Activated T-helper 1 cell treated with anti-CD3 and anti-CD28 coated beads, Interleukin-2, amount 50 U/mL, for 16 hours (primary cell): Measurements from ENCODE around the gene DOCK7.

Experiments
- DNase-seq, 2 donors: peaks; one replicate each; pipeline ENCODE4 v3.0.0-alpha.2; 2020; ENCODE audit warnings: low read depth in 1 of 2, low spot score in 1 of 2

Gene DOCK7

DNA sequence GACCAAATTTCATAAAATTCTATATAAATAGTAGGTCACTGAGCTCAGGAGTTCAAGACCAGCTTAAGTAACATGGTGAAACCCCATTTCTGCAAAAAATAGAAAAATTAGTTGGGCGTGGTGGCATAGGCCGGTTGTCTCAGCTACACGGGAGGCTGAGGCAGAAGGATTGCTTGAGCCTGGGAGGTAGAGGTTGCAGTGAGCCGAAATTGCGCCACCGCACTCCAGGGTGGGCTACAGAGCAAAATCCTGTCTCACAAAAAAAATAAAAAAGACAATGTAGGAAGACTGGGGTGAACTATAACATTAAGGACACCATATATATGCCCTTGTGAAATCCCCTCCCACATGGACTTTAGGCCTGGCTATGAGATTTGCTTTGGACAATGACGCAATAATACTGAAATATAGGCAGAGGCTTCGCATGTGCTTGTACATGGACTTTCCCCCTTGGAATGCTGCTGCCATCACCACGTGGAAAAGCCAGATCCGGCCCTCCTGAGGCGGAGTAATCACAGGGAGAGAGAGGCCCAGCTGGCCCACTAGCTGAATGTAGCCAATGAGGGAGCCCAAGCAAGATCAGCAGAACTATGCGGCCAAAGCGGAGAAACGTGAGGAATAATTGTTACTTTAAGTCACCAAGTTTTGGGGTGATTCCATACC is 264.5 kb downstream of the DOCK7 start:
- no peak for DNase-seq

DNA sequence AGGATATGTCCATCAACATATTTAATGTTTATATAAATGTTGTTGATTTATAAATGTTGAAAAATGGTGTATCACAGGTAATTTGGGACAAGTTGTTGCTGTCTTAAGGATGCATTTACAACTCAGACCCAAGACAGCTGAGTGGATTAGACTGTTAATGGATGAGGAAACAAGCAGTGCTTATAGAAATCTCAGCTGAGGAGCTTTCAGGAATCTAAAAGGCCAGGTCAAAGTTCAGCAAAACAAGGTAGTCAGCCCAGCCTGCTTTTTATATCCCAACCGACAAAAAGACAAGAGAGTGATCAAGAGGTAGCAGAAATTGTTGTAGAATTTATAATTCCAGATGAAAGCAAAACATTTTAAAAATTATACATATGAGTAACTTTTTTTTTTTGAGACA is 268.0 kb downstream of the DOCK7 start:
- no peak for DNase-seq

DNA sequence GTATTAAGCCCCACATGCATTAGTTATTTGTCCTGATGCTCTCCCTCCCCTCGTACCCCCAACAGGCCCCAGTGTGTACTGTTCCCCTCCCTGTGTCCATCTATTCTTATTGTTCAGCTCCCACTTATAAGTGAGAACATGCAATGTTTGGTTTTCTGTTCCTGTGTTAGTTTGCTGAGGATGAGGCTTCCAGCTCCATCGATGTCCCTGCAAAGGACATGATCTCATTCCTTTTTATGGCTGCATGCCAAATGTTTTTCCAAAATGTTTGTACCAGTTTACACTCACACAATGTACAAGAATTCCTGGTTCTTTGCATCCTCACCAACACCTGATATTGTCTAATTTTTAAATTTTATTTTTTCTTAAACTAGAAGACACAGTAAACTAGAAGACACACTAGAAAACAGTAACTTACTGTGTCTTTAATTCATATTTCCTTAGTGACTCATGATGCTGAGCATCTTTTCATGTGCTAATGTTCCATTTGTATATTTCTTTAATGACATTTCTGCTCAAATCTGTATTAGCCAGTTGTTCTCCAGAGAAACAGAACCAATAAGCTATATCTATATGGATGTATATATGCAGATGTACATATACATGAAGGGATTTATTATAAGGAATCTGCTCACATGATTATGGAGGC is 270.7 kb downstream of the DOCK7 start:
- DNase-seq: no peak

DNA sequence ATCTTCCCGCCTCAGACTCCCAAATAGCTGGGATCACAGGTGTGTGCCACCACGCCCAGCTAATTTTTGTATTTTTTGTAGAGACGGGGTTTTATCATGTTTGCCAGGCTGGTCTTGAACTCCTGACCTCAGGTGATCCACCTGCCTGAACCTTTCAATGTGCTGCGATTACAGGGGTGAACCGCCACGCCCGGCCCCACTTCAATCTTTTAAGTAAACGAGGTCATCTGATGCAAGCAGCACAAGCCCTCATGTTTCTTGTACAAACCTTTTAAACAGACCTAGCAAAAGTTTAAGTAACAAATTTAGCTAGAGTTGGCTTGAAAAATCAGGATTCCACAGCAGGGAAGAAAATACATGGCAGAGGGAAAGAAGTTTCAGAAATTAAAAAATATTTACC is 272.5 kb downstream of the DOCK7 start:
- no peak for DNase-seq

DNA sequence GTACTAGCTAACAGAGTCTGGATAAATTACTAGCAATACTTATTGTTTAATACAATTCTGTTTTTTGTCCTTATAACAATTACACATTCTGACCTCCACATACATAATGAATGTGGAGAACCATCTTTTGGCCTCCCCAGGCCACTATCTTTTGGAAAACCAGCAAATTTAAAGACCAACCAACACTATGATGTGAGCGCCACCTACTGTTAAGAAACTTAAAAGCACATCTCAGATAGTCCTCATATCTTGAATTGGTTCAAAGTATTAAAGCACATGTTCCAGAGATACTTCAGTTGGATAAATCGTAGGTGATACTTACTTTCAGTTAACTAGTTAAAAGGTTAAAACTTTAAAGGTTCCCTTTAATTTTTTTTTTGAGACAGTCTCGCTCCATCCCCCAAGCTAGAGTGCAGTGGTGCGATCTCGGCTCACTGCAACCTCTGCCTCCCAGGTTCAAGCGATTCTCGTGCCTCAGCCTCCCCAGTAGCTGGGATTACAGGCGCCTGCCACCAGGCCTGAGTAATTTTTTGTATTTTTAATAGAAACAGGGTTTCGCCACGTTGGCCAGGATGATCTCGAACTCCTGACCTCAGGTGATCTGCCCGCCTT is 280.7 kb downstream of the DOCK7 start:
- no peak for DNase-seq

DNA sequence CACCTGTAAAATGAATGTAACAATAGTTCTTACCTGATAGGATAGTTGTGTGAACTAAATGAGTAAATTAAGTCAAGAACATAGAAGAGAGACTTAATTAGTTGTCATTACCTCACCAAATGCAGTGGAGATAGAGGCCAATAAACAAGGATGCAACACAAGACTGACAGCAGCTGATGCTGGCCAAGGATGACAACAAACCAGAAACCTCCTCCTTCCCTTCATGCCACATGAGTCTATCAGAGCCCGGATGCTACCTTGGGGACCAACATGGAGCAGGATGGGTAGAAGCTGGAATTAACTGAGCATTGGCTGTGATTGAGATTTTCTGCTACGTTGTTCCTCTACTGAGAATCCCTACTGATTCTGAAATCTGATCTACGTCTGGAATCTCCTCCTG is 281.6 kb downstream of the DOCK7 start:
- no peak for DNase-seq

DNA sequence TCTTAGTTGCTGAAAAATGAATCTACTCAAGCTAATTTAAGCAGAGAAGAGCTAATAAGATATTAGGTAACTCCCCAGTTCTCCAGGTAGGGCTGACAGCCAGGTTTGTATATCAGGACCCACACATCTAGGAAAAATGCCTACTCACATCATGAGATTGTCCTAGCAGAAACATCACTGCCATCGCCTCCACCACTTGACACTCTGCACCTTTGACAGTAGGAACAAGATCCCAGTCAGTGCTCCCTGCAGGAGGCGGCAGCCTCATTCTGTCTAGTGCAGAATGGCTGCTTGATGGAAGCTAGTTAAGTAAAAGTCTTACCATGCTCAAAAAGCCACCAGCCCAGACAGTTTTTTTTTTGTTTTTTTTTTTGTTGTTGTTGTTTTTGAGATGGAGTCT is 282.9 kb downstream of the DOCK7 start:
- DNase-seq: no peak
